ENCODE measurements around the gene ZNF81. TPM values are rescaled to one million over a fixed set of nuclear protein-coding genes. Genes with fewer than 3 reads are reported as not detected.

The ZNF81 gene
- total and polyA plus RNA-seq, 2 experiments from 2014 or later, result 6.1 to 8.9 TPM

DNA sequence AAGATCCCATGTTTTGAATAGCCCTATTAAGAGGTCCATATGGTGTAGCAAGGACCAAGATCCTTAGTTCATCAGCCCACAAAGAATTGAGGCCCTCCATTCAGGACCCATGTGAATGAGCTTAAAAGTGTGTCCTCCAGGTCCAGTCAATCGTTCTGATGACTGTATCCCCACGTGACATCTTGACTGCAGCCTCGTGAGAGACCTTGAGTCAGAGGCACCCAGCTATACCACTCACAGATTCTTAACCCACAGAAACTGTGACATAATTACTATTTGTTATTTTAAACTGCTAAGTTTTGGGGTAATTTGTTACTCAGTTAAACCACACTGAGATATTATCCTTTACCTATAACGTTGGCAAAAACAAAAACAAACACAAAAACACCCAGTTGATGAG lies 104.7 kb downstream of the ZNF81 start:
- Histone ChIP-seq H3F3A (replicated peaks; ENCODE audit: low read depth) (no peaks in the 10 kb centered on the region), H3K4me2 (no peak overlapping the region), H2AFZ (no peak overlapping the region), H3K4me1 (ENCODE audit: insufficient read depth) (no peaks in the 10 kb centered on the region), H3K9me2 (ENCODE audit: insufficient read depth) (no peaks in the 10 kb centered on the region), H3K36me3 (ENCODE audit: insufficient read depth) (no peaks in the 10 kb centered on the region), H3K79me2 (replicated peaks; ENCODE audit: insufficient read depth) (no peaks in the 10 kb centered on the region), H3K4me3 (no peak overlapping the region), H3K27ac (ENCODE audit: low read depth) (no peak overlapping the region), H4K20me1 (replicated peaks; ENCODE audit: insufficient read depth) (no peaks in the 10 kb centered on the region), H3K27me3 (ENCODE audit: insufficient read depth) (no peaks in the 10 kb centered on the region)
- H3K36me3 Mint-ChIP-seq (ENCODE audit: low read depth), result no peaks in the 10 kb centered on the region
- no peak for ATAC-seq
- H3K27ac Mint-ChIP-seq, result no peak overlapping the region
- peaks cover 1% of the 10 kb centered on the region for H3K27me3 Mint-ChIP-seq (ENCODE audit: insufficient read depth, low read depth, poor library complexity)
- H3K9me3 Mint-ChIP-seq, result peaks cover 6% of the 10 kb centered on the region
- peaks cover 4% of the 10 kb centered on the region for H3K4me1 Mint-ChIP-seq
- TF ChIP-seq ZNF114 (CRISPR knock-in tag; IDR thresholded peaks at IDR 0.05), result no peak
- TF ChIP-seq, protein P1, sequence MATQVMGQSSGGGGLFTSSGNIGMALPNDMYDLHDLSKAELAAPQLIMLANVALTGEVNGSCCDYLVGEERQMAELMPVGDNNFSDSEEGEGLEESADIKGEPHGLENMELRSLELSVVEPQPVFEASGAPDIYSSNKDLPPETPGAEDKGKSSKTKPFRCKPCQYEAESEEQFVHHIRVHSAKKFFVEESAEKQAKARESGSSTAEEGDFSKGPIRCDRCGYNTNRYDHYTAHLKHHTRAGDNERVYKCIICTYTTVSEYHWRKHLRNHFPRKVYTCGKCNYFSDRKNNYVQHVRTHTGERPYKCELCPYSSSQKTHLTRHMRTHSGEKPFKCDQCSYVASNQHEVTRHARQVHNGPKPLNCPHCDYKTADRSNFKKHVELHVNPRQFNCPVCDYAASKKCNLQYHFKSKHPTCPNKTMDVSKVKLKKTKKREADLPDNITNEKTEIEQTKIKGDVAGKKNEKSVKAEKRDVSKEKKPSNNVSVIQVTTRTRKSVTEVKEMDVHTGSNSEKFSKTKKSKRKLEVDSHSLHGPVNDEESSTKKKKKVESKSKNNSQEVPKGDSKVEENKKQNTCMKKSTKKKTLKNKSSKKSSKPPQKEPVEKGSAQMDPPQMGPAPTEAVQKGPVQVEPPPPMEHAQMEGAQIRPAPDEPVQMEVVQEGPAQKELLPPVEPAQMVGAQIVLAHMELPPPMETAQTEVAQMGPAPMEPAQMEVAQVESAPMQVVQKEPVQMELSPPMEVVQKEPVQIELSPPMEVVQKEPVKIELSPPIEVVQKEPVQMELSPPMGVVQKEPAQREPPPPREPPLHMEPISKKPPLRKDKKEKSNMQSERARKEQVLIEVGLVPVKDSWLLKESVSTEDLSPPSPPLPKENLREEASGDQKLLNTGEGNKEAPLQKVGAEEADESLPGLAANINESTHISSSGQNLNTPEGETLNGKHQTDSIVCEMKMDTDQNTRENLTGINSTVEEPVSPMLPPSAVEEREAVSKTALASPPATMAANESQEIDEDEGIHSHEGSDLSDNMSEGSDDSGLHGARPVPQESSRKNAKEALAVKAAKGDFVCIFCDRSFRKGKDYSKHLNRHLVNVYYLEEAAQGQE (IDR thresholded peaks at IDR 0.05; ENCODE audit: unreplicated experiment), result no peak
- TF ChIP-seq JUNB (IDR thresholded peaks at IDR 0.05; ENCODE audit: unreplicated experiment), result no peak
- TF ChIP-seq CREB1 (CRISPR knock-in tag; IDR thresholded peaks at IDR 0.05; ENCODE audit: low read depth), result no peak
- TF ChIP-seq, protein P2, sequence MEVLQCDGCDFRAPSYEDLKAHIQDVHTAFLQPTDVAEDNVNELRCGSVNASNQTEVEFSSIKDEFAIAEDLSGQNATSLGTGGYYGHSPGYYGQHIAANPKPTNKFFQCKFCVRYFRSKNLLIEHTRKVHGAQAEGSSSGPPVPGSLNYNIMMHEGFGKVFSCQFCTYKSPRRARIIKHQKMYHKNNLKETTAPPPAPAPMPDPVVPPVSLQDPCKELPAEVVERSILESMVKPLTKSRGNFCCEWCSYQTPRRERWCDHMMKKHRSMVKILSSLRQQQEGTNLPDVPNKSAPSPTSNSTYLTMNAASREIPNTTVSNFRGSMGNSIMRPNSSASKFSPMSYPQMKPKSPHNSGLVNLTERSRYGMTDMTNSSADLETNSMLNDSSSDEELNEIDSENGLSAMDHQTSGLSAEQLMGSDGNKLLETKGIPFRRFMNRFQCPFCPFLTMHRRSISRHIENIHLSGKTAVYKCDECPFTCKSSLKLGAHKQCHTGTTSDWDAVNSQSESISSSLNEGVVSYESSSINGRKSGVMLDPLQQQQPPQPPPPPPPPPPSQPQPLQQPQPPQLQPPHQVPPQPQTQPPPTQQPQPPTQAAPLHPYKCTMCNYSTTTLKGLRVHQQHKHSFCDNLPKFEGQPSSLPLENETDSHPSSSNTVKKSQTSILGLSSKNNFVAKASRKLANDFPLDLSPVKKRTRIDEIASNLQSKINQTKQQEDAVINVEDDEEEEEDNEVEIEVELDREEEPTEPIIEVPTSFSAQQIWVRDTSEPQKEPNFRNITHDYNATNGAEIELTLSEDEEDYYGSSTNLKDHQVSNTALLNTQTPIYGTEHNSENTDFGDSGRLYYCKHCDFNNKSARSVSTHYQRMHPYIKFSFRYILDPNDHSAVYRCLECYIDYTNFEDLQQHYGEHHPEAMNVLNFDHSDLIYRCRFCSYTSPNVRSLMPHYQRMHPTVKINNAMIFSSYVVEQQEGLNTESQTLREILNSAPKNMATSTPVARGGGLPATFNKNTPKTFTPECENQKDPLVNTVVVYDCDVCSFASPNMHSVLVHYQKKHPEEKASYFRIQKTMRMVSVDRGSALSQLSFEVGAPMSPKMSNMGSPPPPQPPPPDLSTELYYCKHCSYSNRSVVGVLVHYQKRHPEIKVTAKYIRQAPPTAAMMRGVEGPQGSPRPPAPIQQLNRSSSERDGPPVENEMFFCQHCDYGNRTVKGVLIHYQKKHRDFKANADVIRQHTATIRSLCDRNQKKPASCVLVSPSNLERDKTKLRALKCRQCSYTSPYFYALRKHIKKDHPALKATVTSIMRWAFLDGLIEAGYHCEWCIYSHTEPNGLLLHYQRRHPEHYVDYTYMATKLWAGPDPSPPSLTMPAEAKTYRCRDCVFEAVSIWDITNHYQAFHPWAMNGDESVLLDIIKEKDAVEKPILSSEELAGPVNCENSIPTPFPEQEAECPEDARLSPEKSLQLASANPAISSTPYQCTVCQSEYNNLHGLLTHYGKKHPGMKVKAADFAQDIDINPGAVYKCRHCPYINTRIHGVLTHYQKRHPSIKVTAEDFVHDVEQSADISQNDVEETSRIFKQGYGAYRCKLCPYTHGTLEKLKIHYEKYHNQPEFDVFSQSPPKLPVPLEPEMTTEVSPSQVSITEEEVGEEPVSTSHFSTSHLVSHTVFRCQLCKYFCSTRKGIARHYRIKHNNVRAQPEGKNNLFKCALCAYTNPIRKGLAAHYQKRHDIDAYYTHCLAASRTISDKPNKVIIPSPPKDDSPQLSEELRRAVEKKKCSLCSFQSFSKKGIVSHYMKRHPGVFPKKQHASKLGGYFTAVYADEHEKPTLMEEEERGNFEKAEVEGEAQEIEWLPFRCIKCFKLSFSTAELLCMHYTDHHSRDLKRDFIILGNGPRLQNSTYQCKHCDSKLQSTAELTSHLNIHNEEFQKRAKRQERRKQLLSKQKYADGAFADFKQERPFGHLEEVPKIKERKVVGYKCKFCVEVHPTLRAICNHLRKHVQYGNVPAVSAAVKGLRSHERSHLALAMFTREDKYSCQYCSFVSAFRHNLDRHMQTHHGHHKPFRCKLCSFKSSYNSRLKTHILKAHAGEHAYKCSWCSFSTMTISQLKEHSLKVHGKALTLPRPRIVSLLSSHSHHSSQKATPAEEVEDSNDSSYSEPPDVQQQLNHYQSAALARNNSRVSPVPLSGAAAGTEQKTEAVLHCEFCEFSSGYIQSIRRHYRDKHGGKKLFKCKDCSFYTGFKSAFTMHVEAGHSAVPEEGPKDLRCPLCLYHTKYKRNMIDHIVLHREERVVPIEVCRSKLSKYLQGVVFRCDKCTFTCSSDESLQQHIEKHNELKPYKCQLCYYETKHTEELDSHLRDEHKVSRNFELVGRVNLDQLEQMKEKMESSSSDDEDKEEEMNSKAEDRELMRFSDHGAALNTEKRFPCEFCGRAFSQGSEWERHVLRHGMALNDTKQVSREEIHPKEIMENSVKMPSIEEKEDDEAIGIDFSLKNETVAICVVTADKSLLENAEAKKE (CRISPR knock-in tag; IDR thresholded peaks at IDR 0.05), result no peak
- TF ChIP-seq, protein P3, sequence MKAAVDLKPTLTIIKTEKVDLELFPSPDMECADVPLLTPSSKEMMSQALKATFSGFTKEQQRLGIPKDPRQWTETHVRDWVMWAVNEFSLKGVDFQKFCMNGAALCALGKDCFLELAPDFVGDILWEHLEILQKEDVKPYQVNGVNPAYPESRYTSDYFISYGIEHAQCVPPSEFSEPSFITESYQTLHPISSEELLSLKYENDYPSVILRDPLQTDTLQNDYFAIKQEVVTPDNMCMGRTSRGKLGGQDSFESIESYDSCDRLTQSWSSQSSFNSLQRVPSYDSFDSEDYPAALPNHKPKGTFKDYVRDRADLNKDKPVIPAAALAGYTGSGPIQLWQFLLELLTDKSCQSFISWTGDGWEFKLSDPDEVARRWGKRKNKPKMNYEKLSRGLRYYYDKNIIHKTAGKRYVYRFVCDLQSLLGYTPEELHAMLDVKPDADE (IDR thresholded peaks at IDR 0.05), result no peak
- no peak for TF ChIP-seq ZNF331 (CRISPR knock-in tag; IDR thresholded peaks at IDR 0.05; ENCODE audit: low read depth)
- TF ChIP-seq NANOG (IDR thresholded peaks at IDR 0.05; ENCODE audit: borderline replicate concordance), result no peak
- no peak for TF ChIP-seq STAT1 (IDR thresholded peaks at IDR 0.05; ENCODE audit: unreplicated experiment)
- no peak for TF ChIP-seq EZH2 (IDR thresholded peaks at IDR 0.05; ENCODE audit: low read depth, unreplicated experiment)
- TF ChIP-seq POLR2AphosphoS5 (IDR thresholded peaks at IDR 0.05; ENCODE audit: low read depth), result no peak
- TF ChIP-seq, protein P4, sequence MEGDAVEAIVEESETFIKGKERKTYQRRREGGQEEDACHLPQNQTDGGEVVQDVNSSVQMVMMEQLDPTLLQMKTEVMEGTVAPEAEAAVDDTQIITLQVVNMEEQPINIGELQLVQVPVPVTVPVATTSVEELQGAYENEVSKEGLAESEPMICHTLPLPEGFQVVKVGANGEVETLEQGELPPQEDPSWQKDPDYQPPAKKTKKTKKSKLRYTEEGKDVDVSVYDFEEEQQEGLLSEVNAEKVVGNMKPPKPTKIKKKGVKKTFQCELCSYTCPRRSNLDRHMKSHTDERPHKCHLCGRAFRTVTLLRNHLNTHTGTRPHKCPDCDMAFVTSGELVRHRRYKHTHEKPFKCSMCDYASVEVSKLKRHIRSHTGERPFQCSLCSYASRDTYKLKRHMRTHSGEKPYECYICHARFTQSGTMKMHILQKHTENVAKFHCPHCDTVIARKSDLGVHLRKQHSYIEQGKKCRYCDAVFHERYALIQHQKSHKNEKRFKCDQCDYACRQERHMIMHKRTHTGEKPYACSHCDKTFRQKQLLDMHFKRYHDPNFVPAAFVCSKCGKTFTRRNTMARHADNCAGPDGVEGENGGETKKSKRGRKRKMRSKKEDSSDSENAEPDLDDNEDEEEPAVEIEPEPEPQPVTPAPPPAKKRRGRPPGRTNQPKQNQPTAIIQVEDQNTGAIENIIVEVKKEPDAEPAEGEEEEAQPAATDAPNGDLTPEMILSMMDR (conservative IDR thresholded peaks at IDR 0.05; ENCODE audit: low read depth in 2 of 2), result no peak
- no peak for TF ChIP-seq EZH2phosphoT487 (IDR thresholded peaks at IDR 0.05; ENCODE audit: unreplicated experiment)
- DNase-seq (ENCODE audit: low spot score), result no peak
- no peak overlapping the region for H3K4me3 Mint-ChIP-seq

Data from GM23338 (cell line).